Large intestine (tissue), 12 donors: ENCODE results near the gene CAPRIN1. TPM values are rescaled to one million over a fixed set of nuclear protein-coding genes. Genes with fewer than 3 reads are reported as not detected.

ENCODE experiments used
- DNase-seq, 2 donors: peaks; one replicate each; pipeline versions ENCODE4 v3.0.0 to v3.0.0-alpha.2; 2013
- H3K27ac ChIP-seq: one replicate; pipeline ENCODE4 v1.5.1; 2013; ENCODE audit warnings: low read length
- H3K27me3 ChIP-seq: 2 replicates; pipeline ENCODE4 v1.6.1; 2013; ENCODE audit warnings: low read length; ENCODE audit not compliant: control insufficient read depth, insufficient read depth
- H3K36me3 ChIP-seq: 2 replicates; pipeline ENCODE4 v1.6.1; 2013; ENCODE audit warnings: low read length; ENCODE audit not compliant: control insufficient read depth, insufficient read depth
- H3K4me1 ChIP-seq: one replicate; pipeline ENCODE4 v1.6.1; 2013; ENCODE audit warnings: low read length; ENCODE audit not compliant: control insufficient read depth, insufficient read depth
- H3K4me3 ChIP-seq: one replicate; pipeline ENCODE4 v1.5.1; 2013; ENCODE audit warnings: low read length
- H3K9me3 ChIP-seq: one replicate; pipeline ENCODE4 v1.6.1; 2013; ENCODE audit warnings: mild to moderate bottlenecking, low read depth, low read length, moderate library complexity; ENCODE audit not compliant: control insufficient read depth
- WGBS: methylation state at CpG from one replicate; pipeline ENCODE4 v1.1.5; 2013; ENCODE audit warnings: low lambda C conversion rate; ENCODE audit not compliant: insufficient coverage; 5-methylcytosine and 5-hydroxymethylcytosine counted together
- long read RNA-seq, 11 donors: transcript quantifications; one replicate each; lab custom pipeline, GENCODE V29; 2026
- polyA plus RNA-seq: library from polyadenylated mRNA; unstranded; fragments of 120-200 nt; gene quantifications from one replicate; pipeline ENCODE4 v1.2.1, GENCODE V29; 2013

The CAPRIN1 gene
- polyA plus RNA-seq, result 162 TPM
- long read RNA-seq, donor 1, full-length matches to known transcripts, result 18 of 35 reads
- long read RNA-seq, donor 1, partial matches to known transcripts, result 17 of 35 reads
- long read RNA-seq, donor 1, other reads (novel, unspliced or antisense), result 0 of 35 reads
- long read RNA-seq, donor 2, full-length matches to known transcripts, result 29 of 116 reads
- long read RNA-seq, donor 2, partial matches to known transcripts, result 87 of 116 reads
- long read RNA-seq, donor 2, other reads (novel, unspliced or antisense), result 0 of 116 reads
- long read RNA-seq, donor 3, result 0 reads
- long read RNA-seq, donor 4, full-length matches to known transcripts, result 3 of 9 reads
- long read RNA-seq, donor 4, partial matches to known transcripts, result 6 of 9 reads
- long read RNA-seq, donor 4, other reads (novel, unspliced or antisense), result 0 of 9 reads
- long read RNA-seq, donor 5, full-length matches to known transcripts, result 17 of 28 reads
- long read RNA-seq, donor 5, partial matches to known transcripts, result 11 of 28 reads
- long read RNA-seq, donor 5, other reads (novel, unspliced or antisense), result 0 of 28 reads
- long read RNA-seq, donor 6, full-length matches to known transcripts, result 35 of 47 reads
- long read RNA-seq, donor 6, partial matches to known transcripts, result 12 of 47 reads
- long read RNA-seq, donor 6, other reads (novel, unspliced or antisense), result 0 of 47 reads
- long read RNA-seq, donor 7, full-length matches to known transcripts, result 16 of 16 reads
- long read RNA-seq, donor 7, partial matches to known transcripts, result 0 of 16 reads
- long read RNA-seq, donor 7, other reads (novel, unspliced or antisense), result 0 of 16 reads
- long read RNA-seq, donor 8, full-length matches to known transcripts, result 20 of 40 reads
- long read RNA-seq, donor 8, partial matches to known transcripts, result 20 of 40 reads
- long read RNA-seq, donor 8, other reads (novel, unspliced or antisense), result 0 of 40 reads
- long read RNA-seq, donor 9, full-length matches to known transcripts, result 12 of 18 reads
- long read RNA-seq, donor 9, partial matches to known transcripts, result 6 of 18 reads
- long read RNA-seq, donor 9, other reads (novel, unspliced or antisense), result 0 of 18 reads
- long read RNA-seq, donor 10, full-length matches to known transcripts, result 25 of 53 reads
- long read RNA-seq, donor 10, partial matches to known transcripts, result 28 of 53 reads
- long read RNA-seq, donor 10, other reads (novel, unspliced or antisense), result 0 of 53 reads
- long read RNA-seq, donor 11, full-length matches to known transcripts, result 16 of 47 reads
- long read RNA-seq, donor 11, partial matches to known transcripts, result 31 of 47 reads
- long read RNA-seq, donor 11, other reads (novel, unspliced or antisense), result 0 of 47 reads

- no CpG with 5 or more reads among the region's 64 CpGs for WGBS
Measured at GRCh38 chr11:34051349-34052035, at the start of gene CAPRIN1. Gene CAPRIN1 (plus strand): TSS chr11:34051731. CDS start chr11:34052421, 690 bp downstream.

GRCh38 chr11:34002420-34002819, 49.1 kb upstream of the CAPRIN1 start:
- H3K27ac ChIP-seq, result no peak overlapping the region
- DNase-seq, result peak; percentile 29 to 66
- no peaks in the 10 kb centered on the region for H3K9me3 ChIP-seq
- no CpG with 5 or more reads among the region's 4 CpGs for WGBS
- H3K27me3 ChIP-seq, result no peaks in the 10 kb centered on the region
- H3K4me1 ChIP-seq, result peaks cover 11% of the 10 kb centered on the region
- no peak overlapping the region for H3K4me3 ChIP-seq
- no peaks in the 10 kb centered on the region for H3K36me3 ChIP-seq

More at GRCh38 chr11:34051349-34052035, at the start of gene CAPRIN1:
- Histone ChIP-seq H3K4me1 (peaks cover 7% of the 10 kb centered on the region), H3K27ac (peak within 1 kb of the TSS; percentile 97), H3K36me3 (peaks cover 7% of the 10 kb centered on the region), H3K9me3 (no peaks in the 10 kb centered on the region), H3K4me3 (peak within 1 kb of the TSS; percentile 86), H3K27me3 (no peaks in the 10 kb centered on the region)
- peak; percentile 89 to 94 for DNase-seq

- no CpG with 5 or more reads among the region's 3 CpGs for WGBS
- Histone ChIP-seq H3K27ac (no peak overlapping the region), H3K27me3 (no peaks in the 10 kb centered on the region), H3K36me3 (no peaks in the 10 kb centered on the region), H3K9me3 (no peaks in the 10 kb centered on the region), H3K4me3 (no peak overlapping the region), H3K4me1 (peaks cover 6% of the 10 kb centered on the region)
- peak in 1 of 2 donors; percentile 64 for DNase-seq
Measured at GRCh38 chr11:34004236-34004635, 47.3 kb upstream of the CAPRIN1 start.

DNA sequence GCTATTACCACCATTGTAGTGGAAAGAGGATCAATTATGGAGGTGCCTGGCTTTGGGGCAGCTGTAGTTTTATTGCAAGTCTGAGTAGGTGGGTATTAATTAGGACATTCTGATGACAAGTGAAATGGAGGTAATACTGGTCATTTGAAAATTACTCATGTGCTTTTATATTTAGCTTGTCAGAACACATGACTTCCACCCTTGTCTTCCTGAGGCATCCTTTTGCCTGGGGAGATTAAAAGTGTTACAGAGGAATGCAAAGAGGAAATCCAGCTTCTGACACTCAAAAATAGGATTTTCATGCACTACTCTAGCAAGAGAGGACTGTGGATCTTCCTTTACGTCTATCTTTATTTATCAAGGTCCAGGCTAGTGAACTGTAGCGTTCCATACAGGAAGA, 44.7 kb upstream of the CAPRIN1 start:
- Histone ChIP-seq H3K36me3 (no peaks in the 10 kb centered on the region), H3K27me3 (no peaks in the 10 kb centered on the region), H3K4me3 (no peak overlapping the region), H3K4me1 (peaks cover 6% of the 10 kb centered on the region), H3K9me3 (no peaks in the 10 kb centered on the region), H3K27ac (no peak overlapping the region)
- no peak for DNase-seq
- WGBS, result no CpG with 5 or more reads among the region's 2 CpGs

- Histone ChIP-seq H3K27ac (no peak overlapping the region), H3K4me1 (peaks cover 18% of the 10 kb centered on the region), H3K4me3 (no peak overlapping the region), H3K27me3 (no peaks in the 10 kb centered on the region), H3K36me3 (no peaks in the 10 kb centered on the region), H3K9me3 (no peaks in the 10 kb centered on the region)
- 100% methylated on average over 1 of the region's 1 CpG for WGBS
- no peak for DNase-seq
Measured at GRCh38 chr11:34012734-34013133, 38.8 kb upstream of the CAPRIN1 start.

DNA sequence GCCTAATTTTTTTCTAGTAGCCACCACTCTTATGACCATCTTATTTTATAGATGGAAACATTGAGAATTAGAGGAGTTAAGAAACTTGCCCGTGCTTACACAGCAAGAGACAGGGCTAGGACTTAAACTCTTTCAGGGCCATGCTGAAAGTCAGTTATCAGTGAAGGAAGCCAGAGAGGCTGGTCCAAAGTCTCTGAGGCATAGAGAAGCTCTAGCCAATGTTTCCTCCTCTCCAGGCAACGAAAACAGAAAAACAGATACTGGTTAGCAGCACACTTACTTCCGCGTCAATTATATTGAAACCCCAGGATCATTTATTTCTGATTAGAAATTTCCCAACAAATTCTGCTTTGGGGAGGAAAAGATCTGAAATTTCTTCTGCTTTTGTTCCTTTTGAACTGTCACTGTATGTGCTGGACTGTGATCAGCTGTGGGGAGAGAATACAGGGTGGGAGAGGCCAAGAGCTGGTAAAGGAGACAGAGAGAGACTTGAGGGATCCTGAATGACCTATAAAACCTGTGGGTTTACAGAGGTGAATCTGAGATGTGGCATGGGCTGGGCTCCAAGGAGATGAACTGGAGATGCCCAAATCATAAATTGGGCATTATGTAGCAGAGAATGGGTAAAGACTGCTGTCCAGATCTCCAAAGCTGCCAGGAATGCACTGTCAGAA, 37.5 kb upstream of the CAPRIN1 start:
- no CpG with 5 or more reads among the region's 4 CpGs for WGBS
- Histone ChIP-seq H3K27me3 (no peaks in the 10 kb centered on the region), H3K36me3 (no peaks in the 10 kb centered on the region), H3K9me3 (no peaks in the 10 kb centered on the region), H3K4me3 (no peak overlapping the region), H3K27ac (peak overlapping the region; percentile 90), H3K4me1 (peaks cover 18% of the 10 kb centered on the region)
- peak; percentile 79 to 92 for DNase-seq

- Histone ChIP-seq H3K4me1 (no peaks in the 10 kb centered on the region), H3K9me3 (no peaks in the 10 kb centered on the region), H3K4me3 (no peak overlapping the region), H3K36me3 (no peaks in the 10 kb centered on the region), H3K27ac (no peak overlapping the region), H3K27me3 (no peaks in the 10 kb centered on the region)
- DNase-seq, result no peak
- WGBS, result no CpG with 5 or more reads among the region's 3 CpGs
Measured at GRCh38 chr11:34021977-34022735, 29.4 kb upstream of the CAPRIN1 start.

- Histone ChIP-seq H3K27me3 (no peaks in the 10 kb centered on the region), H3K9me3 (no peaks in the 10 kb centered on the region), H3K27ac (no peak overlapping the region), H3K36me3 (no peaks in the 10 kb centered on the region), H3K4me3 (no peak overlapping the region), H3K4me1 (peaks cover 13% of the 10 kb centered on the region)
- DNase-seq, result no peak
- 100% methylated on average over 8 of the region's 14 CpGs for WGBS
Measured at GRCh38 chr11:34026432-34026831, 25.1 kb upstream of the CAPRIN1 start.
